Measurements from ENCODE around the gene TBXA2R. TPM values are rescaled to one million over a fixed set of nuclear protein-coding genes. Genes with fewer than 3 reads are reported as not detected.

The TBXA2R gene
- total and polyA plus RNA-seq, 4 donors: 1.7 to 6.0 (median 5.4) TPM

DNA sequence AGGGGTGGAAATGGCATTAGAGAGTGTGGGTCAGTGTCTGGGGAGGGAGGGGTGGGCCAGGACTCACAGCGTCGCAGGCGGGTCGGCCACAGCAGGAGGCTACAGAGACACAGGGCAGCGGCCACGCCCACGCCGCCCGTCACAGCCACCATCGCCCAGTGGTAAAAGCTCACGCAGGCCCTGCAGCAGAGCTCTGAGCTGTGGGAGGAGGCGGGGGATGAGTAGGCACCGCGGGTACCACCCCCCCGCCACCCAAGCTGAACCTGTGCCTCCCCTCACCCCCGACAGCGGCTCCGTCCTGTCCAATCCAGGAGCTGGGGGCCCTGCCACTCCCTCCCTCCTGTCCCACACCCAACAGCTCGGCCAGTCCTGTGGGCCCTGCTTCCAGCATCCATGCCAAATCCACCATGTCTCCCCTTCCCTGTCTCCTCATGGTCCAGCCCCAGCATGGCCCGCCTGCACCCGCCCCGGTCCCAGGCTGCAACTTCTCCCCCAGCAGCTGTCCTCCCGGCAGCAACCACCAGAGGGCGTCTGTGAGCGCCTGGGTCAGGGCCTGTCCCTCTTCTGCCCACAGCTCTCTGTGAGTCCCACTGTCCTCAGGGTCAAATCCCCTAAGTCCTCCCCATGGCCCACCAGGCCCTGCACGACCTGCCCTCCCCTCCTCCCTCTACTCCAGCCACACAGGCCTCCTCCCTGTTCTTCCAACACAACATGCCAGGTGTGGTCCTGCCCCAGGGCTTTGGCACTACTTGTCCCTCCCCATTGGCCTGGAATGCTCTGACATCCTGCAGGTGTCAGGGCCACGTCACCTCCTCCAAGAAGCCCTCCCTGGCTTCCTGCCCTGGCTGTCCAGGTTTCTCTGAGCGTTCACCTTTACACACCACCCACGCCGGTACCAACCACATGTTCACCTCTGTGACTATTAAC, 61.7 kb downstream of the TBXA2R start (continued):
- TF ChIP-seq, protein P1, sequence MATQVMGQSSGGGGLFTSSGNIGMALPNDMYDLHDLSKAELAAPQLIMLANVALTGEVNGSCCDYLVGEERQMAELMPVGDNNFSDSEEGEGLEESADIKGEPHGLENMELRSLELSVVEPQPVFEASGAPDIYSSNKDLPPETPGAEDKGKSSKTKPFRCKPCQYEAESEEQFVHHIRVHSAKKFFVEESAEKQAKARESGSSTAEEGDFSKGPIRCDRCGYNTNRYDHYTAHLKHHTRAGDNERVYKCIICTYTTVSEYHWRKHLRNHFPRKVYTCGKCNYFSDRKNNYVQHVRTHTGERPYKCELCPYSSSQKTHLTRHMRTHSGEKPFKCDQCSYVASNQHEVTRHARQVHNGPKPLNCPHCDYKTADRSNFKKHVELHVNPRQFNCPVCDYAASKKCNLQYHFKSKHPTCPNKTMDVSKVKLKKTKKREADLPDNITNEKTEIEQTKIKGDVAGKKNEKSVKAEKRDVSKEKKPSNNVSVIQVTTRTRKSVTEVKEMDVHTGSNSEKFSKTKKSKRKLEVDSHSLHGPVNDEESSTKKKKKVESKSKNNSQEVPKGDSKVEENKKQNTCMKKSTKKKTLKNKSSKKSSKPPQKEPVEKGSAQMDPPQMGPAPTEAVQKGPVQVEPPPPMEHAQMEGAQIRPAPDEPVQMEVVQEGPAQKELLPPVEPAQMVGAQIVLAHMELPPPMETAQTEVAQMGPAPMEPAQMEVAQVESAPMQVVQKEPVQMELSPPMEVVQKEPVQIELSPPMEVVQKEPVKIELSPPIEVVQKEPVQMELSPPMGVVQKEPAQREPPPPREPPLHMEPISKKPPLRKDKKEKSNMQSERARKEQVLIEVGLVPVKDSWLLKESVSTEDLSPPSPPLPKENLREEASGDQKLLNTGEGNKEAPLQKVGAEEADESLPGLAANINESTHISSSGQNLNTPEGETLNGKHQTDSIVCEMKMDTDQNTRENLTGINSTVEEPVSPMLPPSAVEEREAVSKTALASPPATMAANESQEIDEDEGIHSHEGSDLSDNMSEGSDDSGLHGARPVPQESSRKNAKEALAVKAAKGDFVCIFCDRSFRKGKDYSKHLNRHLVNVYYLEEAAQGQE (IDR thresholded peaks at IDR 0.05): no peak
- no peak for TF ChIP-seq FOXA1 (IDR thresholded peaks at IDR 0.05)
- TF ChIP-seq, protein P2, sequence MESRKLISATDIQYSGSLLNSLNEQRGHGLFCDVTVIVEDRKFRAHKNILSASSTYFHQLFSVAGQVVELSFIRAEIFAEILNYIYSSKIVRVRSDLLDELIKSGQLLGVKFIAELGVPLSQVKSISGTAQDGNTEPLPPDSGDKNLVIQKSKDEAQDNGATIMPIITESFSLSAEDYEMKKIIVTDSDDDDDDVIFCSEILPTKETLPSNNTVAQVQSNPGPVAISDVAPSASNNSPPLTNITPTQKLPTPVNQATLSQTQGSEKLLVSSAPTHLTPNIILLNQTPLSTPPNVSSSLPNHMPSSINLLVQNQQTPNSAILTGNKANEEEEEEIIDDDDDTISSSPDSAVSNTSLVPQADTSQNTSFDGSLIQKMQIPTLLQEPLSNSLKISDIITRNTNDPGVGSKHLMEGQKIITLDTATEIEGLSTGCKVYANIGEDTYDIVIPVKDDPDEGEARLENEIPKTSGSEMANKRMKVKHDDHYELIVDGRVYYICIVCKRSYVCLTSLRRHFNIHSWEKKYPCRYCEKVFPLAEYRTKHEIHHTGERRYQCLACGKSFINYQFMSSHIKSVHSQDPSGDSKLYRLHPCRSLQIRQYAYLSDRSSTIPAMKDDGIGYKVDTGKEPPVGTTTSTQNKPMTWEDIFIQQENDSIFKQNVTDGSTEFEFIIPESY (IDR thresholded peaks at IDR 0.05): no peak
- no peak for TF ChIP-seq EGR1 (IDR thresholded peaks at IDR 0.05; ENCODE audit: low read depth in 2 of 2)

Small RNA genes lying within 50 kb of the gene (small RNA-seq; reads per million reads assigned to genes)
- gene AC005786.1: not detected

Other genes starting within 250 kb of the TBXA2R start
- gene NFIC, start 240.3 kb downstream of the TBXA2R start, total RNA-seq: 100 to 1,000 TPM in 1 of 2 donors, 10 to 100 TPM in 1; 12.8 to 100 TPM
- 10 to 100 TPM; 71.8 to 78.5 TPM for gene NFIC, start 240.3 kb downstream of the TBXA2R start, polyA plus RNA-seq
- gene SMIM24, start 126.3 kb downstream of the TBXA2R start, total RNA-seq: 1 to 10 TPM in 1 of 2 donors, under 1 TPM in 1; 0.17 to 2.8 TPM
- gene SMIM24, start 126.3 kb downstream of the TBXA2R start, polyA plus RNA-seq: 10 to 100 TPM in 1 of 2 donors, 1 to 10 TPM in 1; 2.7 to 13.7 TPM
- gene SMIM44, start 123.4 kb downstream of the TBXA2R start, total RNA-seq: not detected
- not detected for gene SMIM44, start 123.4 kb downstream of the TBXA2R start, polyA plus RNA-seq
- gene DOHH, start 106.2 kb downstream of the TBXA2R start, total RNA-seq: 10 to 100 TPM in 1 of 2 donors, 1 to 10 TPM in 1; 8.1 to 12.0 TPM
- 10 to 100 TPM in 1 of 2 donors, 1 to 10 TPM in 1; 1.4 to 10.2 TPM for gene DOHH, start 106.2 kb downstream of the TBXA2R start, polyA plus RNA-seq
- 10 to 100 TPM; 17.0 to 27.3 TPM for gene FZR1, start 100.6 kb downstream of the TBXA2R start, total RNA-seq
- 10 to 100 TPM; 18.0 to 22.5 TPM for gene FZR1, start 100.6 kb downstream of the TBXA2R start, polyA plus RNA-seq
- under 1 TPM in 1 of 2 donors, not detected in 1; 0.17 TPM for gene TEKTIP1, start 67.7 kb downstream of the TBXA2R start, total RNA-seq
- not detected for gene TEKTIP1, start 67.7 kb downstream of the TBXA2R start, polyA plus RNA-seq
- gene MFSD12, start 49.3 kb downstream of the TBXA2R start, total RNA-seq: 10 to 100 TPM; 21.7 to 43.6 TPM
- 10 to 100 TPM in 1 of 2 donors, 1 to 10 TPM in 1; 9.4 to 27.5 TPM for gene MFSD12, start 49.3 kb downstream of the TBXA2R start, polyA plus RNA-seq
- 10 to 100 TPM; 28.6 to 35.1 TPM for gene HMG20B, start 33.9 kb downstream of the TBXA2R start, total RNA-seq
- gene HMG20B, start 33.9 kb downstream of the TBXA2R start, polyA plus RNA-seq: 10 to 100 TPM; 29.3 to 31.7 TPM
- under 1 TPM; 0.23 to 0.25 TPM for gene GIPC3, start 21.4 kb downstream of the TBXA2R start, total RNA-seq
- under 1 TPM; 0.25 to 0.95 TPM for gene GIPC3, start 21.4 kb downstream of the TBXA2R start, polyA plus RNA-seq
- gene CACTIN, start 19.9 kb upstream of the TBXA2R start, total RNA-seq: 10 to 100 TPM; 12.7 to 13.2 TPM
- 1 to 10 TPM; 1.9 to 7.4 TPM for gene CACTIN, start 19.9 kb upstream of the TBXA2R start, polyA plus RNA-seq
- 1 to 10 TPM; 6.7 to 7.4 TPM for gene PIP5K1C, start 93.6 kb upstream of the TBXA2R start, total RNA-seq
- 1 to 10 TPM; 1.8 to 5.4 TPM for gene PIP5K1C, start 93.6 kb upstream of the TBXA2R start, polyA plus RNA-seq
- gene TJP3, start 101.5 kb upstream of the TBXA2R start, total RNA-seq: 1 to 10 TPM; 6.0 to 6.1 TPM
- 1 to 10 TPM; 7.3 to 9.8 TPM for gene TJP3, start 101.5 kb upstream of the TBXA2R start, polyA plus RNA-seq
- gene APBA3, start 154.8 kb upstream of the TBXA2R start, total RNA-seq: 10 to 100 TPM; 11.9 to 24.3 TPM
- gene APBA3, start 154.8 kb upstream of the TBXA2R start, polyA plus RNA-seq: 1 to 10 TPM; 6.4 to 9.6 TPM
- 10 to 100 TPM; 25.1 to 28.5 TPM for gene MRPL54, start 155.8 kb upstream of the TBXA2R start, total RNA-seq
- 100 to 1,000 TPM in 1 of 2 donors, 10 to 100 TPM in 1; 57.2 to 109 TPM for gene MRPL54, start 155.8 kb upstream of the TBXA2R start, polyA plus RNA-seq
- gene RAX2, start 165.4 kb upstream of the TBXA2R start, total RNA-seq: not detected
- gene RAX2, start 165.4 kb upstream of the TBXA2R start, polyA plus RNA-seq: not detected
- gene MATK, start 179.5 kb upstream of the TBXA2R start, total RNA-seq: 1 to 10 TPM; 2.7 to 7.0 TPM
- gene MATK, start 179.5 kb upstream of the TBXA2R start, polyA plus RNA-seq: under 1 TPM; 0.78 to 0.97 TPM

Data from liver (tissue), 6 donors.